GM12872 (cell line): ENCODE data around the gene SAMD11.

Source experiments
- CTCF ChIP-seq: IDR thresholded peaks from 3 replicates; pipeline ENCODE4 v1.5.1; 2011; ENCODE audit warnings: low read depth, mild to moderate bottlenecking, low read length, moderate library complexity; ENCODE audit not compliant: insufficient read depth

SAMD11 gene

GRCh38 chr1:960363-961131, 36.8 kb downstream of the SAMD11 start, which contains the start of gene KLHL17:
KLHL17 (plus strand) TSS chr1:960584; CDS start chr1:960694, 110 bp downstream.
- TF ChIP-seq CTCF = no peak

GRCh38 chr1:961132-961669, 37.5 kb downstream of the SAMD11 start:
- no peak for TF ChIP-seq CTCF

- no peak for TF ChIP-seq CTCF
Measured at GRCh38 chr1:962381-963300, 38.9 kb downstream of the SAMD11 start.

- no peak for TF ChIP-seq CTCF
Measured at GRCh38 chr1:963301-963651, 39.6 kb downstream of the SAMD11 start.

DNA sequence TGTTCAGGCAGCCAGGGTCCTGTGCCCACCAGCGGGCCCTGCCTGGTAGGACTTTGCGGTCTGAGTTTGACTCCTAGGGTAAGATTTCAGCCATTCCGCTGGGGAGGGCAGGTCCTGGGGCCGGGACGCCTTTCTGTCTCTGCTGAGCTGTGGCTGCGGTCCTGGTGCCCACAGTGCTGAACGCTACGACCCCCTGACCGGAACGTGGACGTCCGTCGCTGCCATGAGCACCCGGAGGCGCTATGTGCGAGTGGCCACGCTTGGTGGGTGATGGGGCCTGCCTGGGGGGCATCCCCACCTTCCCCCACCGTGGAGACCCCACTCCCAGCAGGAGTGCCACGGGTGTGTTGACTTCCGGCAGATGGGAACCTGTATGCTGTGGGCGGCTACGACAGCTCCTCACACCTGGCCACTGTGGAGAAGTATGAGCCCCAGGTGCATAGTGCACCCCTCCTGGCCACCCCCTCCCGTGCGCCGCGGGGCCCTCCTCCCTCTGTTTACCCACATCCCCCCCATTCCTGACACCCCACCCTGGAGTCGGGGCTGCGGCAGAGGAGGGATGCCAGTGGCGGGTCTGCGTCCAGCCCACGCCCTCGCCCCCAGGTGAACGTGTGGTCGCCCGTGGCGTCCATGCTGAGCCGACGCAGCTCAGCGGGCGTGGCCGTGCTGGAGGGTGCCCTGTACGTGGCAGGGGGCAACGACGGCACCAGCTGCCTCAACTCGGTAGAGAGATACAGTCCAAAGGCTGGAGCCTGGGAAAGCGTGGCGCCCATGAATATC, 40.2 kb downstream of the SAMD11 start:
- no peak for TF ChIP-seq CTCF

DNA sequence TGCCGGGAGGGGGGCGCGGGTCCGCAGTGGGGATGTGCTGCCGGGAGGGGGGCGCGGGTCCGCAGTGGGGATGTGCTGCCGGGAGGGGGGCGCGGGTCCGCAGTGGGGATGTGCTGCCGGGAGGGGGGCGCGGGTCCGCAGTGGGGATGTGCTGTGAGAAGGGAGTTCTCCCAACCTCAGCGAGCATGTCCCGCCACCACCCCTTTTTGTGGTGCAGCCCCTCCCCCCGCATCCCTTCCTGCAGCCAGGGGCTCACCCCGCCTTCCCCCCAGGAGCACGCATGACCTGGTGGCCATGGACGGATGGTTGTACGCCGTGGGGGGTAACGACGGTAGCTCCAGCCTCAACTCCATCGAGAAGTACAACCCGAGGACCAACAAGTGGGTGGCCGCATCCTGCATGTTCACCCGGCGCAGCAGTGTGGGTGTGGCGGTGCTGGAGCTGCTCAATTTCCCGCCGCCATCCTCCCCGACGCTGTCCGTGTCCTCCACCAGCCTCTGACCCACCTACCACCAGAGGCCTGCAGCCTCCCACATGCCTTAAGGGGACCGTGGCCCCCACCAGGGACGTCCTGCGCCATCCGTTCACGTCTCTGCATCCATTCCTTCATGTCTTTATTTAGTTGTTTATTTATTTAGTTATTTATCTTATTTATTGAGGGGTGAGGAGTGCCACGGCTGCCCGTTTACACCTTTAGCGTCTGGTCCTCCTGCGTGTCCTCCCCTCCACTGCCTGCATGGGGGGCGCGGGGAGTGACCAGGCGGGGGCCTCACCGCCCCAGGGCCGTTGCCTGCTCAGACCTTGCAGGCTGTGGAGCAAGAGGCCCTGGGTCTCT, 41.2 kb downstream of the SAMD11 start:
- TF ChIP-seq CTCF = no peak
